G401 (cell line): Measurements from ENCODE around the gene CLCF1. TPM values are rescaled to one million over a fixed set of nuclear protein-coding genes. Genes with fewer than 3 reads are reported as not detected.
"Not testable (repeated sequence)": the region's sequence is repeated elsewhere in the genome, so short reads cannot be mapped to it uniquely, and the experiment has no call there.

Experiments
- DNase-seq: peaks from one replicate; pipeline ENCODE4 v3.0.0-alpha.2; 2015; ENCODE audit warnings: low spot score
- in situ Hi-C: cut with HindIII; loops from 2 replicates; pipeline ENCODE4 v1.10.0; 2016; ENCODE audit warnings: low sequenced_read_pairs, mixed read lengths
- total RNA-seq: library from RNA; depleted of rRNA; stranded (reverse); fragments of >200 nt; shearing (Covaris generic); gene quantifications from 2 replicates; pipeline ENCODE4 v1.2.3, GENCODE V29; 2014

The CLCF1 gene
- total RNA-seq, 1 experiment from 2014 or later, result 1.9 TPM

DNA sequence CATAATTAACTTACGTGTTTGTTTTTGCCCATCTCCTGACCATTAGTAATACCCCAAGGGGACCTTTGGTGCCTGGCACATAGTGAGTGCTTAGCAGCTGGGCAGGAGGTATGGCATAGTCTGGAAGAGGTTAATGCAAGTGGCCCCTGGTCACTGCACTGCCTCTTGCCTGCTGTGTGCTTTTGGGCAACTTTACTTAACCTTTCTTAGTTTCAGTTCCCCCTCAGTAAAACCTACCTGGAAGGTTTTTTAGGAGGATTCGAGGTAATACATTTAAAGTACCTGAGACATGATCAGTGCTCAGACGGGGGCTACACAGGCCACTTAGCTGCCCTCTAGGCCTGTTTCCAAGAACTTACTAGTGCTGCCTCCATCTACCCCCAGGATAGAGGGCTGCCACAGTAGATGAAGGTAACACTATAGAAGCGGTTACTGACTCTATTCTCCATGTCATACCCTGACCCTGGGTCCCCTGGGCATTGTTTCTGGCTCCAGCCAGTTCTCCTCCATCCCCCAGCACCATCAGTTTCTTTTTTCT lies 23.4 kb downstream of the CLCF1 start:
- in situ Hi-C loops, result no loop called here
- no peak for DNase-seq

DNA sequence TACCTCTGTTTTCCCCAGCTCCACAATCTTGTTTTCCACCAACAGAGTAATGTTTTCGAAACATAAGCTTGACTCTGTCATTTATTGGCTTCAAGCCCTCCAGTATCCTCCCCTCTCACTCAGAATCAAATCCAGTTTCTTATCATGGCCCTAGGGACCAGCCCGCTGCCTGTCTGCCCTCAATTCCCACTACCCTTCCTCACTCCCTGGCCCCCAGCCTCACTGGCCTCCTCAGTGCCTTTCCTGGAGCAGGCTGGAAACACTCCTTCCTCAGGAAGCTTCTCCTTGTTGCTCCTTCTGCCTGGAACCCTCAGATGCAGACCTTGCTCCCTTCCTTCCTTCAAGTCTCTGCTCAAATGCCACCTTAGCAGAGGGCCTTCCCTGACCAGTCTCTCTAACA lies 23.9 kb downstream of the CLCF1 start:
- in situ Hi-C loops, result no loop called here
- no peak for DNase-seq

DNA sequence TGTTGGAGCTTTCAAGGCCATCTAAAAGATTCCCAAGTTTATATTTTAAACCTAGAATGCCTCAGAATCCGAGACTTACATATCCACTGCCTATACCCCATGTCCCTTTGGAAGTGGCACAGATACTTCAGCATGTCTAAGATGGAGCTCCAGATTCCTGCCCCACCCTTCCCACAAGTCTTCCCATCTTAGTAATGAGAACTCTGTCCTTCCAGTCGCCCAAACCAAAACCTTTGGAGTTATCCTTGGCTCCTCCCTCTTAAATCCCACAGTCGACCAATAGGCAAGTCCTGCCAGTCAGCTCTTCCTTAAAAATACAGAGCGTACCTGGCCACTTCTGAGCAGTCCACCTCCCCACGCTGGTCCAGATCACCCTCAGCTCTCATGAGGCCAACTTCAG lies 24.4 kb downstream of the CLCF1 start:
- no peak for DNase-seq
- in situ Hi-C loops, result no loop called here

DNA sequence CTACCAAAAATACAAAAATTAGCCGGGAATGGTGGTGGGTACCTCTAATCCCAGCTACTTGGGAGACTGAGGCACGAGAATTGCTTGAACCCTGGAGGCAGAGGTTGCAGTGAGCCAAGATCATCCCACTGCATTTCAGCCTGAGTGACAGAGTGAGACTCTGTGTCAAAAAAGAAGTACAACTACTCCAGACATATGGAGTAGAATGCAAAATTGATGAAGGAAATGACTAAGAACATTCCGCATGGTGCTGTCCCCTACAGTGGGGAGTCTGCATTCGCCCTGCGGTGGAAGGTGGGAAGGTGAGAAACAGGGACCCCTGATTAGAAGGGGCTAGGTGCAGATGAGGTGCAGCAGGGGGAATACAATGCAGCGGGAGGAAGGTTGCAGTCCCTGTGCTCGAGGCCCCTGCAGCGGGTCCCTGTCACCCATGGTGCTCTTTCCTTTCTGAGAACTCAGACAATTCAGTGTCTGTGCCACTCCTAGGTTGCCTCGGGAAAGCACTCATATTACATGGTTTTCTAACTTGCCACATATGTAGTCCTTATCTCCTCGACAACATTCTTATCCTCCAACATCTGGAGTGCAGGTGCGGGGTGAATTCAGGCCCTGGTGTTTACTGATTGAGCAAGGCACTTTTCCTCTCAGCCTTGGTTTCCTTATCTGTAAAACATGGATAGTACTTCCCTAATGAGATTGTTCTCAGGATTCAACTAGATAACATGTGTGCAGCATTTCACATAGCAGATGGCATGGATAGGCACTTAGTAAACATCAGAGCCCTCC lies 25.2 kb downstream of the CLCF1 start:
- in situ Hi-C loops, result no loop called here
- DNase-seq, result no peak

DNA sequence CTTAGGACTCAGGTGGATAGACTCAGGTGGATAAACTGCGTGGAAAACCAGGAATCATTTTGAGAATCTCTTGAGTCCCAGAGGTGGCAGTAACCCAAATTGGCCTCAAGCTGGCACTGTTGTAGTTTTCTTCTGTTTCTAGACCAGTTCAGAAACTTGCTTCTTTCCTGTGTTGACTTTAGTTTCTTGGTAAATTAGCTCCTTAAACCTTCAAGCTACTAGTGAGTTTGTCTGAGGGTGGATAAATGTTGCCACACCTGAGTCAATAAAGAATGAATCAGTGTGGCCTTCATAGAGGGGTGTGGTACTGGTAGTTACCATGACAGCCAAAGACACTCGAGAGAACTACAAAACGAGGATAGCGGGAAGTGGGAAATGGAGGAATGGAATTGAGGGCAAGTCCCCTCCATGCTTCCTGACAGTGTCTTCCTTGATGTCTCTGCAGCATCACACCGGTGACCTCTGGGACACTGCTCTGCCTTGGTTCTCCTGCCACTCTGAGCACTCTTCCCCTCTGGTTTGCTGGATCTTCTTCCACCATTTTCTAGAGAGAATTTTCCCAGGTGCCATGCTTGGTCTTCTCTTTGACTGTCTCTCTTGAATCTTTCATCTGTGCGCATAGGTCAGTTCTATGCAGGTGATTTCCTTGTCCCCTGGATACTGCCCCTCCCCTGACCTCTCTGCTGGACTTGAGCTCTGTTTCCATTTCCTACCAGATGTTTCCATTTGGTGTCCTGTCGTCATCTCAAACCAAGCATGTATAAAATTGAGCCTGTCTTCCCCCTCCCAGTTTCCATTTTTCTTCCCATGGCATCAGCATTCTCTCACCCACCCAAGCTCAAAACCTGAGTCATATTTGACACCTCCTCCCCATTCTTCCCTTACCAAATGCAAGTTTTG lies 27.2 kb downstream of the CLCF1 start:
- in situ Hi-C loops, result no loop called here
- peak; percentile 33 for DNase-seq

DNA sequence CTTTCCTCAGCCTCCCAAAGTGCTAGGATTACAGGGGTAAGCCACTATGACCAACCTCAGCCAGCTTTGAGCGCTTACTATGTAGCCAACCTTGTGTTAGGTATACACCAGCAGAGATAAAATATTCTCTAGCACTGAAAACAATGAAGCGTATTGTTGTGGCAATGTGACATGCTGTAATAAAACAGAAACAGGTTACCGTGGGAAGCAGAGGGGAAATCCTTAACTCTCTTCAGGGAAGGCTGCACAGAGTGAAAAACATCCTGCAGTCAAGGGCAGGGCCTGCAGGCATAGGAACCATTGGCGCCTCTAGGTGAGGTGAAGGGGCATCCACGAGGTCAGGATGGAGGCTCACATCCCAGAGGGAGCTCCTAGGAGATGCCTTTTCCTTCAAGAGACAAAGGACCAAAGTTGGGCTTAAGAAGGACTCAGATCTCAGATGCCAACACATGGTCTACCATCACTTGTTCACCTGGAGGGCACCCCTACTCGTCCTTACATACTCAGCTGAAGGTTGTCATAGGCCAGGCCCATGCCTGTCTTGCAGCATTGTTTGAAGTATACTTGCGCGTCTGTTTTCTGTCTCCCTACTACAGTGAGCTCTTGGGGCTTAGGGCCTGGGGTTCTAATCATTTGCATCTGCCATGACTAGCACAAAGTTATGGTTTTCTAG lies 28.0 kb downstream of the CLCF1 start:
- DNase-seq, result no peak
- in situ Hi-C loops, result no loop called here

DNA sequence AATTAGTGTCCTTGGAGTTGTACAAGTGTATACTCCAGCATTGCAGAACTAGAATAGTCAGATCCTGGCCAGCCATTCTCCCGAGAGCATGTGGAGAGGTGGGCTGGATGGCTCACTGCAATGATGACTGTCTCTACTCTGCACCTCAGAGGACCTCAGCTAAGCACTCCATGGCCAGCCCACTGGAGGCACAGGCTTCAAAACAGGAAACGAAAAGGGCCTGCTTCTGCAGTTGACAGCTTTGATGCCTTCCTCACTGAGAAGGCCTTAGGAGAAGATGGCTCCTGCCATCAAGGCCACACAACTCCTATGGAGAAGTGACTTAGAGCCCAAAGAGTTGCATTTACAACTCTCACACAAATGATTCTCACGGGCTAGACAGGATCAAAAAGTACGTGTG lies 29.1 kb downstream of the CLCF1 start:
- in situ Hi-C loops, result no loop called here
- DNase-seq, result no peak

DNA sequence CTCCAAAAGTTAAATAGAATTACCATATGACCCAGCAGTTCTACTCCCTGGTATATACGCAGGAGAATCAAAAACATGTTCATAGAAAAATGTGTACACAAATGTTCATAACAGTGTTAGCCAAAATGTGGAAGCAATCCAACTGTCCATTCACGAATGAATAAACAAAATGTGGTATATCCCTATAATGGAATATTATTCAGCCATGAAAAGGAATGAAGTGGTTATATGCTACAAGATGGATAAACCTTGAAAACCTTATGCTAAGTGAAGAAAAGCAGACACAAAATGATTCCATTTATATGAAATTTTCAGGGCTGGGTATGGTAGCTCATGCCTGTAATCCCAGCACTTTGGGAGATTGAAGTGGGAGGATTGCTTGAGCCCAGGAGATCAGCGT lies 36.1 kb downstream of the CLCF1 start:
- in situ Hi-C loops, result no loop called here

DNA sequence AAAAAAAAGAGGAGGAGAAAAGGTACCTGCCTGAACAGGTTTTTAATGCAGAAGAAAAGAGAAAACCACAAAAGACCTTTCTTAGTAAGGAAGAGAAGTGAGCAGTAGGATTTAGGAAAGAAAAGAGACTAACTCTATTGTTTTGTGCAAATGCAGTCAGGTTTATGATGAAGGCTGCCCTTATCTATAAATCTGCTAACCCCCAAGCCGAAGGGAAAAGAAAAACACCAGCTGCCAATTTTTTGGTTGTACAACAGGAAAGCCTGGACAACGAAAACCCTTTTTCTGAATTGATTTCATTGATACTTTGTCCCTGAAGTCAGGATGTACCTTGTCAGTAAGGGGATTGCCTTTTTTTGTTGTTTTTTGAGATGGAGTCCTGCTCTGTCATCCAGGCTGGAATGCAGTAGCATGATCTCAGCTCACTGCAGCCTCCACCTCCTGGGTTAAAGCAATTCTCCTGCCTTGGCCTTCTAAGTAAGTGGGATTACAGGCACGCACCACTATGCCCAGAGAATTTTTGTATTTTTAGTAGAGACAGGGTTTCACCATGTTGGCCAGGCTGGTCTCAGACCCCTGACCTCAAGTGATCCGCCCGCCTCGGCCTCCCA lies 41.2 kb downstream of the CLCF1 start:
- DNase-seq, result no peak
- in situ Hi-C loops, result no loop called here

More for the DNA sequence above, 36.1 kb downstream of the CLCF1 start:
- DNase-seq, result no peak

DNA sequence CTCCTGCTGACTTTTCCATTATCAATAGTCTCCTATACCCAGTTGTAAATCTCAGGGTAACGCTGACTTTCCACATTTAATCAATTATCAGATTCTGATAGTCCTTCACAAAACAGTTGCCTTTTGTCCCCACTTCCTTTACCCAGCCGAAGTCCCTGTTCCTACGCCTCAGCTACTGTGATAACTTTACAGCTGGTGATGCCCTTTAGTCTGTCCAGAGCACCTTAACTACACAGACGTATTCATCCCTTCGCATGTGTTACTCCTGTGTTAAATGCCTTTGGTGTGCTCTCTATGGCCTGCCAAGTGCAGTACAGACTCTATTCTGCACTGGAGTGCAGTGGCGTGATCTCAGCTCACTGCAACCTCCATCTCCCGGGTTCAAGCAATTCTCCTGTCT lies 49.9 kb downstream of the CLCF1 start:
- in situ Hi-C loops, result no loop called here
- no peak for DNase-seq

DNA sequence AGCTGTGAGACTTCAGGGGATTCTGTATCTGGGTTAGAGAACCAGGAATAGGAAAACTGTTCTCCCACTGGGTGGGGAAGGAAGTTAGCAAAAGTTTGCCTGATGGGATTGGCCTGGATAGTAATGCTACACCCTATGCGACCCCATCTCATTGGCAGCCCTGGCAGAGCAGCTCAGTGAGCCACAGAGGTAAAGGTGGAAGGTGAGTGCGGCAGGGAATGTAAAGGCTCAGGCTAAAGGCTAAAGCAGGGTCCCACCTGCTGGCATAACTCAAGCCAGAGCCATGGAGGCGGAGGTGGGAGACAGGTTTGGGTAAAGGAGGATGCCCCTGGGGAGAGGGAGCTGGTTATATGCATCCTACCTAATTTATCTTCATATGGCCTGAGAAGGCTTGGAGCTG lies 51.3 kb downstream of the CLCF1 start:
- in situ Hi-C loops, result no loop called here

DNA sequence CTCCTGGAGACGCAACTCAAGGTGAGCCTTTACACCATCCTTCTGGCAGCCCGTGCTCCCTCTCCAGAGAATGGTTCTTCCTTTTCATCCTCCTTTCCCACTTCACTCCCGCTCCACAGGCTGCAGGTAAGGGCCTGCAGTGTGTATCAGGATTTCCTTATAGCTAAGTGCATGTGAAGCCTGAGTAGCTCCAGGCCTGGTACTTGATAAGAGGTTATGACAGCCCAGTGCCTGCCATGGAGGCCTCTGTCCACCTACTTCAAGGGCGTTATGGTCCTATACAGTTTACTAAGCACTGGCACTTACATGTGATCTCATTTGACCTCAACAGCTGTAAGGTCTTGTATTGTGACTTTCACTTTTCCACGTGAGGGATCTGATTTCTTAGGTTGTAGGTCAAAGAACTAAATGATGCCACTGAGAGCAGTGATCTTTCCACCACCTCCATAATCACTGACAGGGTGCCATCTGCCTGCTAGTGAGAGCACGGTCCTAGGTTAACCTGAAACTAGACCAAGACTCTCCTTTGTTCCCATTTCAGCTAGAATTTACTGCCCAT lies 52.0 kb downstream of the CLCF1 start:
- no peak for DNase-seq
- in situ Hi-C loops, result no loop called here

More for the DNA sequence above, 51.3 kb downstream of the CLCF1 start:
- no peak for DNase-seq

DNA sequence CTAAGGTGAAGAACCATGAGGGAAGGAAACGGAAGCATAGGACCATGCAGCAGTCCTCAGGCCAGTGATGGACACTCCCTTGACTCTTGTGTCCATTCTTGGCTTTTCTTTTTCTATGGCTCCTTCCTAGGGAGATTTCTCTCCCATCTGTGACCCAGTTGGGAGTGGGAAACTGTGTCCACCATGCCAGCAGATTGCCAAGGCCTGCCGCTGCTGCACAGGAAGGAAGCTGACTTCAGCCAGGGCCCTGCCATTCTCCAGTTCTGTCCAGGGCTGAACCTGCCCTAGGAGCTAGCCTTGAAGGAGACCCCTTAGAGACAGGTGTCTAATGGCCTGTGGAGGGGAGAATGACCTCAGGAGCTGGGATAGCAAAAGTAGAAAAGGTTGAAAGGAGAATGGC lies 52.7 kb downstream of the CLCF1 start:
- DNase-seq, result no peak
- in situ Hi-C loops, result no loop called here

DNA sequence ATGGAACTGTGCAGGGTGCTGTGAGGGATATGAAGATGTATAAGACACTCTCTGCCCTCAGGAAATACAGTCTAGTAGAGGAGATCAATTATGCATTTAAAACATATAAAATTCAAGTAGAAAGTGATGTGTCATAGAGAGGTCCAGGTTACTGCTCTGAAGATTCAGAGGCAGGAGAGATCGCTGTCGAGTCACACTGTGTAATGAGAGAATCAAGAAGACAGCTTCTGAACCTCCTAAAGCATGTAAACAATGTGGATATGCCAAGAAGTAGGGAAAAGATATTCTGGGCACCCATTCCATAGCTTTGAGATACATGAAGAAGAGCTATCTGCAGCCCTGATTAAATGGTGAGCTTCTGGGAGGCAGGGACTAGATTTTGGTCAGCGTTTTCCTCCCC lies 53.4 kb downstream of the CLCF1 start:
- no peak for DNase-seq
- in situ Hi-C loops, result no loop called here

DNA sequence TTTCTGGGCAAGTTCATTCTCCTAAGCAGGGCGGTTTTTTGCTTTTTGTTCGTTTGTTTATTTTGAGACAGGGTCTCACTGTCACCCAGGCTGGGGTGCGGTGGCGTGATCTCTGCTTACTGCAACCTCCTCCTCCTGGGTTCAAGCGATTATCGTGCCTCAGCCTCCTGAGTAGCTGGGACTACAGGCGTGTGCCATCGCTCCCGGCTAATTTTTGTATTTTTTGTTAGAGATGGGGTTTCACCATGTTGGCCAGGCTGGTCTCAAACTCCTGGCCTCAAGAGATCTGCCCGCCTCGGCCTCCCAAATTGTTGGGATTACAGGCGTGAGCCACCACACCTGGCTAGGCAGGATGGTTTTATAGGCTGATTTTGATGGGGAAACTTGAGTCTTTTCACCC lies 54.5 kb downstream of the CLCF1 start:
- not testable (repeated sequence) for DNase-seq
- in situ Hi-C loops, result loop anchor here (10.0 kb wide), 1 partner anchor 64 kb away; no protein-coding TSS in a partner anchor

DNA sequence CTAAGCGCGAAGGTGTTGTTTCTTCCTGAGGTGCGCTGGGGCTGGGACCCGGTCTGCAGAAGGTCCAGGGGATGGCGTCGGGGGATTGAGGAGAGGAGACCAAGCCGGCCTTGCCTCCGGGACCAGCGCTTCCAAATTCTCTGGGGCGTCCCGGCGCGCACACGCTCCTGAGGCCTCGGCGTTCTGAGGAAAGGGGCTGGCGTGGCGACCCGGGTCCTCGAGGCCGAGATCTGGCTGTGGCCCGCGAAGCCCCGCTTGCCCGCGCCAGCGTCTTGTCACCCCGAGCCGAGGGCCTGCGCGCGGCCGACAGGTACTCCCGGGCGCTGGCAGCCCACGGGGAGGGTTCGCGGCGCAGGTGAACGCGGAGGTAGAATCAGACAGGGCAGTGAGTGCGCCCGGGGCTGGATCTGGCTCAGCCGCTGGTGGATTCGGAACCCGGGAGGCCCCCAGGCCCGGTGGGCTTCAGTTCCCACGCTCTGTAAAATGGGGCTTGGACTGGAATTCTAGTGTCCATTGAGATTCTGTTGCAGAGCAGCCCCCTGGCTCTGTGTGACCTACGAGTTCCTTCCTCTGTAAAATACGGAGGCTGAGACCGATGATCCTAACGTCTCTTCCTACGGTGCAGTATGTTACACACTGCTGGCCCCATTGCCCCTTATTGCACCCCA lies 55.4 kb downstream of the CLCF1 start:
- in situ Hi-C loops, result loop anchor here (10.0 kb wide), 1 partner anchor 63 kb away; no protein-coding TSS in a partner anchor
- DNase-seq, result no peak

DNA sequence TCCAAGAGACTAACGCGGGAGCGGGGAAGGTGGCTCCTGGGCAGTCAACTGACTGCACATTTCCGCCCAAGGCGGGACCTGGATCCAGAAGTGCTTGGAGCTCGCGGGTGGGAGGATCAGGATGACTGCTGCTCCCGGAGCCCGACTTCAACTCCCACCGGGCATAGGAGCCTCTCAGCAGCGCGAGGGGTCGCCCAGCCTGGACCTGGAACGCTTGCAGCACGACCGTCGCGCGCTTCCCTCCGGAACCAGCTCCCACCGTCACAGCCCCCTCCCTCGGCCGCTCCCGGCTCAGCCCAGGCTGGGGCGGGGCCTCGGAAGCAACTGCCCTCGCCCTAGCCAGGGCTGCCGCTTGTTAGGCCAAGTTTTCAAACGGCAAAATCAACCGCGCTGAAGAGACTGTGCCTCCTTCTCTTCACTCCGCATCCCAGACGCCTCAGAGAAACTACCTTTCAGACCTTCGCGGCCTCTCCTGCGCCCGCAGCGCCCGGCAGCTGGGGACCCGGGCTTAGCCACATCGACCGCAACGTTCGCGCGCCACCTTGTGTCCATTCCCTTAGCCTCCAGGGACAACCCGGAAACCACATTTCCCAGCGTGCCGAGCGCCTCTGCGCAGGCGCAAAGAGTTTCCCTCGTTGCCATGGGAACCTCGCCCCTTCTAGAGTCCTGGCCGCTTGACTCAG lies 56.1 kb downstream of the CLCF1 start:
- DNase-seq, result peak; percentile 97
- in situ Hi-C loops, result loop anchor here (10.0 kb wide), 1 partner anchor 63 kb away; no protein-coding TSS in a partner anchor

DNA sequence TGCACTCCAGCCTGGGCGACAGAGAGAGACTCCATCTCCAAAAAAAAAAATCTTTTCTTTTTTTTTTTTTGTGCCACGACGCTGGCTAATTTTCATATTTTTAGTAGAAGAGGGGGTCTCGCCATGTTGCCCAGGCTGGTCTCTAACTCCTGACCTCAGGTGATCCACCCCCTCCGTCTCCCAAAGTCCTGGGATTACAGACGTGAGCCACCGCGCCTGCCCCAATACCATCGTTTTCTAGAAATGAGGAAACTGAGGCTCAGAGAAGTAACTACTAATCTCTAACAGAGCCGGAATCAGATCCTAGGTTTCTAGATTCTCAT lies 56.6 kb downstream of the CLCF1 start:
- DNase-seq, result no peak
- in situ Hi-C loops, result loop anchor here (10.0 kb wide), 1 partner anchor 62 kb away; no protein-coding TSS in a partner anchor
